Muscle of leg (tissue), 11 donors: ENCODE measurements around the gene OCA2. TPM values are rescaled to one million over a fixed set of nuclear protein-coding genes. Genes with fewer than 3 reads are reported as not detected.

ENCODE experiments used
- DNase-seq: peaks from one replicate; pipeline ENCODE4 v3.0.0; 2013
- H3K27ac ChIP-seq: one replicate; pipeline ENCODE4 v1.5.1; 2013; ENCODE audit warnings: mild to moderate bottlenecking, low read length, control low read depth
- H3K27me3 ChIP-seq: one replicate; pipeline ENCODE4 v1.6.1; 2013; ENCODE audit warnings: low read length; ENCODE audit not compliant: control insufficient read depth, insufficient read depth
- H3K36me3 ChIP-seq: one replicate; pipeline ENCODE4 v1.6.1; 2013; ENCODE audit warnings: low read length; ENCODE audit not compliant: control insufficient read depth, insufficient read depth
- H3K4me1 ChIP-seq: one replicate; pipeline ENCODE4 v1.6.1; 2013; ENCODE audit warnings: low read length; ENCODE audit not compliant: control insufficient read depth, insufficient read depth
- H3K4me3 ChIP-seq: one replicate; pipeline ENCODE4 v1.5.1; 2013; ENCODE audit warnings: low read length, control low read depth
- H3K9me3 ChIP-seq: replicated peaks from 2 replicates; pipeline ENCODE4 v1.6.1; 2013; ENCODE audit warnings: low read depth, low read length; ENCODE audit not compliant: control insufficient read depth
- WGBS: methylation state at CpG from one replicate; pipeline ENCODE4 v1.1.5; 2013; ENCODE audit warnings: missing lambda C conversion rate; ENCODE audit not compliant: insufficient coverage; 5-methylcytosine and 5-hydroxymethylcytosine counted together
- polyA plus RNA-seq, 8 donors: library from polyadenylated mRNA; unstranded; fragments of 120-200 nt; gene quantifications; one replicate each; pipeline versions ENCODE4 v1.2.1 to v1.2.3, GENCODE V29; 2013; ENCODE audit warnings: inconsistent platforms in 1 of 8, low replicate concordance in 1 of 8; ENCODE audit not compliant: insufficient read length in 8 of 8, insufficient read depth in 1 of 8
- total RNA-seq: library from RNA; stranded (reverse); fragments of 120-200 nt; gene quantifications from one replicate; pipeline ENCODE4 v1.2.4, GENCODE V29; 2013

Gene OCA2
- total and polyA plus RNA-seq, 9 donors: 1.9 to 5.3 (median 3.6) TPM

GRCh38 chr15:27757052-27757451, 342.1 kb downstream of the OCA2 start:
- Histone ChIP-seq H3K4me3 (no peak overlapping the region), H3K36me3 (no peaks in the 10 kb centered on the region), H3K4me1 (no peaks in the 10 kb centered on the region), H3K27me3 (no peaks in the 10 kb centered on the region), H3K27ac (no peak overlapping the region), H3K9me3 (no peaks in the 10 kb centered on the region)
- WGBS: no CpG with 5 or more reads among the region's 1 CpG
- no peak for DNase-seq

GRCh38 chr15:27752691-27753090, 346.4 kb downstream of the OCA2 start:
- H3K4me3 ChIP-seq: no peak overlapping the region
- DNase-seq: no peak
- no peaks in the 10 kb centered on the region for H3K27me3 ChIP-seq
- no peak overlapping the region for H3K27ac ChIP-seq
- no peaks in the 10 kb centered on the region for H3K9me3 ChIP-seq
- H3K36me3 ChIP-seq: no peaks in the 10 kb centered on the region
- H3K4me1 ChIP-seq: no peaks in the 10 kb centered on the region
- 50% methylated on average over 2 of the region's 4 CpGs for WGBS

GRCh38 chr15:27747997-27748396, 351.1 kb downstream of the OCA2 start:
- Histone ChIP-seq H3K4me1 (peaks cover 4% of the 10 kb centered on the region), H3K27ac (no peak overlapping the region), H3K36me3 (no peaks in the 10 kb centered on the region), H3K4me3 (no peak overlapping the region), H3K9me3 (no peaks in the 10 kb centered on the region), H3K27me3 (no peaks in the 10 kb centered on the region)
- no peak for DNase-seq
- WGBS: 92% methylated on average over 1 of the region's 2 CpGs

- Histone ChIP-seq H3K36me3 (no peaks in the 10 kb centered on the region), H3K9me3 (no peaks in the 10 kb centered on the region), H3K4me1 (peaks cover 4% of the 10 kb centered on the region), H3K27me3 (no peaks in the 10 kb centered on the region), H3K4me3 (no peak overlapping the region), H3K27ac (no peak overlapping the region)
- WGBS: 67% methylated on average over 2 of the region's 5 CpGs
- DNase-seq: no peak
Observed at GRCh38 chr15:27746401-27746955, 352.6 kb downstream of the OCA2 start.

GRCh38 chr15:27744641-27745040, 354.5 kb downstream of the OCA2 start:
- peaks cover 4% of the 10 kb centered on the region for H3K4me1 ChIP-seq
- no peak overlapping the region for H3K4me3 ChIP-seq
- no peak overlapping the region for H3K27ac ChIP-seq
- 95% methylated on average over 2 of the region's 3 CpGs for WGBS
- H3K9me3 ChIP-seq: no peaks in the 10 kb centered on the region
- no peaks in the 10 kb centered on the region for H3K27me3 ChIP-seq
- H3K36me3 ChIP-seq: no peaks in the 10 kb centered on the region
- DNase-seq: no peak

GRCh38 chr15:27743638-27744037, 355.5 kb downstream of the OCA2 start:
- H3K9me3 ChIP-seq: no peaks in the 10 kb centered on the region
- no peak for DNase-seq
- WGBS: 84% methylated on average over 6 of the region's 8 CpGs
- no peak overlapping the region for H3K4me3 ChIP-seq
- H3K36me3 ChIP-seq: no peaks in the 10 kb centered on the region
- no peaks in the 10 kb centered on the region for H3K27me3 ChIP-seq
- H3K4me1 ChIP-seq: peaks cover 4% of the 10 kb centered on the region
- H3K27ac ChIP-seq: no peak overlapping the region

- Histone ChIP-seq H3K4me3 (no peak overlapping the region), H3K9me3 (no peaks in the 10 kb centered on the region), H3K4me1 (peaks cover 4% of the 10 kb centered on the region), H3K27me3 (no peaks in the 10 kb centered on the region), H3K36me3 (no peaks in the 10 kb centered on the region), H3K27ac (no peak overlapping the region)
- DNase-seq: peak; percentile 34
- 81% methylated on average over 11 of the region's 16 CpGs for WGBS
Observed at GRCh38 chr15:27742751-27743477, 356.2 kb downstream of the OCA2 start.

- Histone ChIP-seq H3K27ac (no peak overlapping the region), H3K4me1 (peaks cover 4% of the 10 kb centered on the region), H3K36me3 (no peaks in the 10 kb centered on the region), H3K4me3 (no peak overlapping the region), H3K9me3 (no peaks in the 10 kb centered on the region), H3K27me3 (no peaks in the 10 kb centered on the region)
- DNase-seq: no peak
- 66% methylated on average over 6 of the region's 8 CpGs for WGBS
Observed at GRCh38 chr15:27741226-27741860, 357.8 kb downstream of the OCA2 start.

GRCh38 chr15:27734785-27735495, 364.2 kb downstream of the OCA2 start:
- Histone ChIP-seq H3K36me3 (no peaks in the 10 kb centered on the region), H3K4me3 (no peak overlapping the region), H3K27ac (no peak overlapping the region), H3K9me3 (peaks cover 6% of the 10 kb centered on the region), H3K27me3 (no peaks in the 10 kb centered on the region), H3K4me1 (no peaks in the 10 kb centered on the region)
- no peak for DNase-seq
- WGBS: 100% methylated on average over 1 of the region's 3 CpGs

- no peak overlapping the region for H3K4me3 ChIP-seq
- H3K4me1 ChIP-seq: peaks cover 4% of the 10 kb centered on the region
- no peak overlapping the region for H3K27ac ChIP-seq
- no CpG with 5 or more reads among the region's 1 CpG for WGBS
- peaks cover 2% of the 10 kb centered on the region for H3K27me3 ChIP-seq
- no peak for DNase-seq
- H3K9me3 ChIP-seq: peaks cover 6% of the 10 kb centered on the region
- no peaks in the 10 kb centered on the region for H3K36me3 ChIP-seq
Observed at GRCh38 chr15:27731776-27732175, 367.3 kb downstream of the OCA2 start.
